Sigmoid colon (tissue), 7 donors: ENCODE results near the gene ADAMTS10. TPM values are rescaled to one million over a fixed set of nuclear protein-coding genes. Genes with fewer than 3 reads are reported as not detected.
"Not testable (repeated sequence)": the region's sequence is repeated elsewhere in the genome, so short reads cannot be mapped to it uniquely, and the experiment has no call there.

Source experiments
- DNase-seq: peaks from one replicate; pipeline ENCODE4 v3.0.0-alpha.2; 2019
- H3K27ac ChIP-seq, 4 donors: fragments of 200-600 bp; sonication (generic); one replicate each; pipeline ENCODE4 v1.5.1; 2016 to 2019; ENCODE audit warnings: mild to moderate bottlenecking in 1 of 4
- H3K27me3 ChIP-seq, 3 donors: fragments of 200-600 bp; sonication (generic); one replicate each; pipeline ENCODE4 v1.5.1; 2019; ENCODE audit warnings: mild to moderate bottlenecking in 1 of 3
- H3K36me3 ChIP-seq, 4 donors: fragments of 200-600 bp; sonication (generic); one replicate each; pipeline ENCODE4 v1.5.1; 2016 to 2019
- H3K4me1 ChIP-seq, 4 donors: fragments of 200-600 bp; sonication (generic); one replicate each; pipeline ENCODE4 v1.5.1; 2017 to 2019
- H3K4me3 ChIP-seq, 4 donors: fragments of 200-600 bp; sonication (generic); one replicate each; pipeline ENCODE4 v1.5.1; 2017 to 2019; ENCODE audit warnings: mild to moderate bottlenecking in 2 of 4, moderate library complexity in 1 of 4
- H3K9me3 ChIP-seq, 4 donors: fragments of 200-600 bp in 3 of 4; sonication (generic) in 3 of 4; one replicate each; pipeline versions ENCODE4 v1.5.1 to v1.6.1; 2013 to 2019
- CTCF ChIP-seq, 4 experiments: fragments of 450-650 bp in 3 of 4; fragments of 200-600 bp in 1 of 4; IDR thresholded peaks; one replicate each; pipeline ENCODE4 v1.5.1; 2016 to 2019; ENCODE audit warnings: antibody characterized with exemption in 4 of 4, mild to moderate bottlenecking in 3 of 4, moderate library complexity in 2 of 4
- EP300 ChIP-seq, 4 donors: sonication (generic); formaldehyde crosslinking; IDR thresholded peaks; one replicate each; pipeline ENCODE4 v1.6.1; 2017; ENCODE audit warnings: antibody characterized with exemption in 4 of 4
- POLR2A ChIP-seq, 2 donors: fragments of 450-650 bp; IDR thresholded peaks; one replicate each; pipeline ENCODE4 v1.6.1; 2016; ENCODE audit warnings: antibody characterized with exemption in 2 of 2, mild to moderate bottlenecking in 2 of 2, moderate library complexity in 2 of 2
- POLR2AphosphoS5 ChIP-seq, 4 donors: sonication (generic); formaldehyde crosslinking; IDR thresholded peaks; one replicate each; pipeline ENCODE4 v1.6.1; 2017; ENCODE audit warnings: antibody characterized with exemption in 4 of 4
- WGBS, 2 donors: extraction: QIAGEN DNeasy Blood & Tissue Kit; methylation state at CpG; one replicate each; pipeline ENCODE4 v1.1.7; 2013; 5-methylcytosine and 5-hydroxymethylcytosine counted together
- intact Hi-C: fragments of 100-400 bp; cut with DNase I; formaldehyde crosslinking; loops from one replicate; pipeline ENCODE4 v1.15.1; 2023
- polyA plus RNA-seq, 3 donors: library from polyadenylated mRNA; stranded (reverse); fragments of 200-250 nt; gene quantifications; one replicate each; pipeline ENCODE4 v1.2.3, GENCODE V29; 2013
- total RNA-seq, 4 donors: library from RNA; depleted of rRNA; stranded (reverse); fragments of >200 nt; gene quantifications; one replicate each; pipeline ENCODE4 v1.1.0, GENCODE V29; 2016
- donor health status: healthy with polysubstance abuse.
- donor health status: Bipolar disorder and iron deficiency.
- donor health status: healthy.

Gene ADAMTS10
- total and polyA plus RNA-seq, 7 donors, result 1.2 to 90.6 (median 21.1) TPM; not detected in 1

DNA sequence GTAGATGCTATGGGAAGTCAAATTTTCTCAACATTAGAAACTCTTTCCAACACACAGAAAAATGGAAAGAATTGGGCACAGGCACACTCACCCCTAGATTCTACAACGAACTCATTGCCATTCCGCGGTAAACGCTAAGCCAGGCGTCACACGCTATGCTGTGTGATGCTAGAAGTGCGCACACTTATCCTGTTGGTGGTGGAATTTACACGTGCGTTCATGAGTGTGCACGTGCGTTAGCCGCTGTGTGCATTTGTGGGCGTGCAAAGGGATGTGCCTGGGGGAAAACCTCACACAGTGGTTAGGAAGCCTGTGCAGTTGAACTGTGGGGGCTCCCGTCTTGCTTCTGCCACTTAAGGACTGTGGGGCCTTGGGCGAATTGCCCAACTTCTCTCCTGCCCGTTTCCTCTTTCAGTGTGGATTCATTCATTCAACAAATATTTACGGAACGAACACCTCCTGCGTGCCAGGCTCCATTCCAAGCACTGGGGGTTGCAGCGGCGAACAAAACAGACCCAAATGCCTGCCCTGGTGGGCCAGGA is 27.6 kb upstream of the ADAMTS10 start:
- H3K4me1 ChIP-seq, result peaks cover 0 to 15% (median 4%) of the 10 kb centered on the region in 4 donors
- no peak overlapping the region for H3K27ac ChIP-seq
- 29 to 50% methylated on average over 21 of the region's 21 CpGs for WGBS, 2 donors
- TF ChIP-seq POLR2AphosphoS5 (IDR thresholded peaks at IDR 0.05), result no peak
- TF ChIP-seq EP300 (IDR thresholded peaks at IDR 0.05), result no peak
- TF ChIP-seq POLR2A (IDR thresholded peaks at IDR 0.05), result no peak
- TF ChIP-seq CTCF (IDR thresholded peaks at IDR 0.05), result no peak
- H3K36me3 ChIP-seq, result no peaks in the 10 kb centered on the region
- H3K9me3 ChIP-seq, result no peaks in the 10 kb centered on the region
- intact Hi-C loops, result no loop called here
- H3K27me3 ChIP-seq, result no peaks in the 10 kb centered on the region
- peak overlapping the region in 1 of 4 donors; percentile 1 for H3K4me3 ChIP-seq
- peak; percentile 68 for DNase-seq

DNA sequence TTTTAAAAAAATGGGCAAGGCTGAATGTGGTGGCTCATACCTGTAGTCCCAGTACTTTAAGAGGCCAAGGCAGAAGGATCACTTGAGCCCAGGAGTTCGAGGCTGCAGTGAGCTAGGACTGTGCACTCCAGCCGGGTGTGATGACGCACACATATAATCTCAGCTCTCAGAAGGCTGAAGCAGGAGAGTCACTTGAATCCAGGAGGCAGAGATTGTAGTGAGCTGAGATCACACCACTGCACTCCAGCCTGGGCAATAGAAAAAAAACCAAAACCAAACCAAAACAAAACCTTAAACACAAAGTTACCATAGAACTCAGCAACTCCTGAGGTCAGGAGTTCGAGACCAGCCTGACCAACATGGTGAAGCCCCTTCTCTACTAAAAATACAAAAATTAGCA is 26.6 kb upstream of the ADAMTS10 start:
- DNase-seq, H3K4me3 ChIP-seq, H3K9me3 ChIP-seq, H3K36me3 ChIP-seq, H3K27ac ChIP-seq, intact Hi-C loops, H3K27me3 ChIP-seq: not testable (repeated sequence)
- 67 to 83% methylated on average over 4 of the region's 4 CpGs for WGBS, 2 donors
- H3K4me1 ChIP-seq, result peaks cover 0 to 15% (median 4%) of the 10 kb centered on the region in 4 donors

DNA sequence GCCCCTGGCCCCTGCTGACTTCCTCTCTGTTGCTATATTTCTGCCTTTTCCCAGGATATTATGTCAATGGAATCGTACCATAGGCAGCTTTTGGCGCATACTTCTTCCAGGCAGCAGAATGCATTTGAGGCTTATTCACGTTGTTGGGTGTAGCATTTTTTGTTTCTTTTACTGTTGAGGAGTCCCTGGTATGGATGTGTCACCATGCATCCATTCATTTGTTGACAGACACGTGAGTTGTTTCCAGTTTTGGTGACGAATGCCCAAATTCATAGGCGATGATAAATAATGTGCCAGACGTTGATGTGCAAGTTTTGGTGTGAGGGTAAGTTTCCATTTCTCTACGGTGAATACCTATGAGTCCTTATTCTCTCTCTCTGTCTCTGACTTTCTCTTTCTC is 24.9 kb upstream of the ADAMTS10 start:
- no peak for DNase-seq
- H3K36me3 ChIP-seq, result no peaks in the 10 kb centered on the region
- H3K27ac ChIP-seq, result no peak overlapping the region
- H3K4me3 ChIP-seq, result no peak overlapping the region
- H3K9me3 ChIP-seq, result no peaks in the 10 kb centered on the region
- WGBS, 2 donors, result 83 to 85% methylated on average over 8 of the region's 8 CpGs
- intact Hi-C loops, result no loop called here
- H3K27me3 ChIP-seq, result no peaks in the 10 kb centered on the region
- H3K4me1 ChIP-seq, result peaks cover 0 to 26% (median 6%) of the 10 kb centered on the region in 4 donors
- no peak for TF ChIP-seq POLR2A (IDR thresholded peaks at IDR 0.05)
- no peak for TF ChIP-seq POLR2AphosphoS5 (IDR thresholded peaks at IDR 0.05)
- TF ChIP-seq CTCF (IDR thresholded peaks at IDR 0.05), result no peak
- TF ChIP-seq EP300 (IDR thresholded peaks at IDR 0.05), result no peak

DNA sequence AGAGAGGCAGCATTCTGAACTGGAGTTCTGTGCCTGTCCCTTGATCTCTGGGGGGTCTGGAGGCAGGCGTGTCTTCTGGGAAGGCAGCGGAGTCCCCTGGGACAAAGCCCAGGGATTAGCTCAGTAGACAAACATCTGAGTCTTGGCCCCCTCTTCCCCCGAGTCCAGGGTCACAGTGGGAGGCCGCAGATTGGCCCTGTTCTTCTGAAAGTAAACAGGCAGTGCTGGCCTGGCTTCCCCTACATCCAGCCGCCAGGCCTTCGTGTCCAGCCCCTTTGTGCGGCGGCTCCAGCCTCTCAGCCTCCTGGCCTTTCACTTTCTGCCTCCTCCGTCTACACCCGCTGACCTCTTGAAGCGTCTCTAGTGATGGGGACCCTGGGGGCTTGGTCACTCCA is 20.9 kb upstream of the ADAMTS10 start:
- no peak for DNase-seq
- WGBS, 2 donors, result 41 to 57% methylated on average over 11 of the region's 11 CpGs
- no peak for TF ChIP-seq EP300 (IDR thresholded peaks at IDR 0.05)
- no peak for TF ChIP-seq CTCF (IDR thresholded peaks at IDR 0.05)
- no peak for TF ChIP-seq POLR2A (IDR thresholded peaks at IDR 0.05)
- no peak for TF ChIP-seq POLR2AphosphoS5 (IDR thresholded peaks at IDR 0.05)
- H3K36me3 ChIP-seq, result no peaks in the 10 kb centered on the region
- H3K9me3 ChIP-seq, result peaks cover 0 to 7% (median 0%) of the 10 kb centered on the region in 4 donors
- peaks cover 0 to 11% (median 2%) of the 10 kb centered on the region in 4 donors for H3K4me1 ChIP-seq
- H3K4me3 ChIP-seq, result no peak overlapping the region
- H3K27ac ChIP-seq, result peak overlapping the region in 3 of 4 donors; percentile 31 to 74 (median 49)
- intact Hi-C loops, result no loop called here
- H3K27me3 ChIP-seq, result no peaks in the 10 kb centered on the region

- H3K27ac ChIP-seq, result peak overlapping the region in 3 of 4 donors; percentile 31 to 74 (median 49)
- 42 to 61% methylated on average over 6 of the region's 6 CpGs for WGBS, 2 donors
- H3K36me3 ChIP-seq, result no peaks in the 10 kb centered on the region
- peaks cover 0 to 7% (median 0%) of the 10 kb centered on the region in 4 donors for H3K9me3 ChIP-seq
- peaks cover 0 to 11% (median 2%) of the 10 kb centered on the region in 4 donors for H3K4me1 ChIP-seq
- intact Hi-C loops, result no loop called here
- no peak for DNase-seq
- H3K4me3 ChIP-seq, result no peak overlapping the region
- no peaks in the 10 kb centered on the region for H3K27me3 ChIP-seq
- no peak for TF ChIP-seq POLR2AphosphoS5 (IDR thresholded peaks at IDR 0.05)
- no peak for TF ChIP-seq CTCF (IDR thresholded peaks at IDR 0.05)
- TF ChIP-seq EP300 (IDR thresholded peaks at IDR 0.05), result no peak
- TF ChIP-seq POLR2A (IDR thresholded peaks at IDR 0.05), result no peak
These were observed 20.4 kb upstream of the ADAMTS10 start for GRCh38 chr19:8630796-8631424.
